Neural progenitor cell (in vitro differentiated cells): ENCODE results near the gene DDHD1.

ENCODE experiments used
- CTCF ChIP-seq: fragments of 200-600 bp; sonication (generic); IDR thresholded peaks from 2 replicates; pipeline ENCODE4 v1.5.1; 2017; ENCODE audit warnings: antibody characterized with exemption, mild to moderate bottlenecking
- EZH2 ChIP-seq: fragments of 200-600 bp; sonication (generic); IDR thresholded peaks from 2 replicates; pipeline ENCODE4 v1.6.1; 2017; ENCODE audit warnings: antibody characterized with exemption, mild to moderate bottlenecking, moderate library complexity

GRCh38 chr14:53016919-53017318, 136.2 kb downstream of the DDHD1 start:
- TF ChIP-seq CTCF (no peak), EZH2 (no peak)
